BLaER1 (cell line): Measurements from ENCODE around the gene BRD7.

ENCODE experiments used
- H3K27ac ChIP-seq: shearing (Covaris generic); formaldehyde crosslinking; 2 replicates; pipeline ENCODE4 v1.8.1; 2022
- H3K27me3 ChIP-seq: shearing (Covaris generic); formaldehyde crosslinking; 2 replicates; pipeline ENCODE4 v1.8.1; 2022
- H3K36me3 ChIP-seq: shearing (Covaris generic); formaldehyde crosslinking; 2 replicates; pipeline ENCODE4 v1.8.1; 2022
- H3K4me1 ChIP-seq: shearing (Covaris generic); formaldehyde crosslinking; 2 replicates; pipeline ENCODE4 v1.8.1; 2022
- H3K4me2 ChIP-seq: shearing (Covaris generic); formaldehyde crosslinking; 2 replicates; pipeline ENCODE4 v1.8.1; 2022
- H3K4me3 ChIP-seq: shearing (Covaris generic); formaldehyde crosslinking; 2 replicates; pipeline ENCODE4 v1.8.1; 2022
- H3K9ac ChIP-seq: shearing (Covaris generic); formaldehyde crosslinking; 2 replicates; pipeline ENCODE4 v1.8.1; 2022
- H3K9me3 ChIP-seq: shearing (Covaris generic); formaldehyde crosslinking; 2 replicates; pipeline ENCODE4 v1.8.1; 2022
- H4K20me1 ChIP-seq: shearing (Covaris generic); formaldehyde crosslinking; 2 replicates; pipeline ENCODE4 v1.8.1; 2022
- Cebpa-rat ChIP-seq: shearing (Covaris generic); IDR thresholded peaks from 2 replicates; pipeline ENCODE4 v1.8.1; 2022

BRD7 gene

DNA sequence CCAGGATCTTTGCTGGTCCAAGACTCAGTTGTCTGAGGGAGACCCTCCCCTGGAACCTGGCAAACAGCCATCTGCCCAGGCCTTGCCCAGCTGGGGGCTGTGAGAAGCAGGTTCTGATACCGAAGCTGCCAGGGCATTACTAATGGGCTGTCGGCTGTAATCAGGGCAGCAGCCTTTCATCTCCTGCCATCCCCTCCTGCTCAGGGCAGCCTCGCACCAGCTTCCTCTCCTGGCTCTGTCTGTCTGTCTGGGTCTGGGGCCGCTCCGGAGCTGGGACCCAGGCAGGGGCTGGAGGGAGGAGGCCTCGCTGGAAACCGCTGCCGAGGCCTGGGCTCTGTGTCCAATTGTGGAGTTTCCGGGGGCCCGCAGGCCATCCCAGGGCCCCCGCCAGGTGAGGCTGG, 21.6 kb upstream of the BRD7 start:
- Histone ChIP-seq H3K4me1 (peaks cover 29% of the 10 kb centered on the region), H4K20me1 (no peaks in the 10 kb centered on the region), H3K9me3 (no peaks in the 10 kb centered on the region), H3K4me3 (no peak overlapping the region), H3K36me3 (no peaks in the 10 kb centered on the region), H3K27me3 (no peaks in the 10 kb centered on the region), H3K27ac (no peak overlapping the region), H3K9ac (no peak overlapping the region), H3K4me2 (no peak overlapping the region)
- no peak for TF ChIP-seq Cebpa-rat

DNA sequence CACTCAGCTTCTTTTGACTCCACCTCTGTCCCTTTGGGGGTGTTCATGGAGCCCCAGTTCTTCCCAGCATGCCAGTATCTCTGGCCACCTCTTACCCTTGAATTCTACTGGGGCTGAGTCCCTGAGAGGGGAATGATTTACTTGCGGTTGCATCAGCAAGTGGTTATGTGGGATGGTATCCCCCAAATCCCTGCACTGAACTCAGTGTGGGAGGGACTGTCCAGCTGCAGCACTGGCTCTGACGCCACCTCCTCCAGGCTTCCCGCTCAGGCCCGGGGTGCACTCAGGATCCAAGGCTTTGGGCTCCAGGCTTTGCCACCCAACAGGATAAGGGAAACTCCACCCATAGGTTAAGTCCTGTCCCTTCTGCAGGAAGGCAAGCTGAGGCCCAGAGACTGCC, 21.1 kb upstream of the BRD7 start:
- Histone ChIP-seq H3K4me3 (no peak overlapping the region), H3K9ac (no peak overlapping the region), H3K4me2 (no peak overlapping the region), H3K27me3 (no peaks in the 10 kb centered on the region), H3K36me3 (no peaks in the 10 kb centered on the region), H3K4me1 (peaks cover 33% of the 10 kb centered on the region), H3K9me3 (no peaks in the 10 kb centered on the region), H3K27ac (no peak overlapping the region), H4K20me1 (no peaks in the 10 kb centered on the region)
- no peak for TF ChIP-seq Cebpa-rat

DNA sequence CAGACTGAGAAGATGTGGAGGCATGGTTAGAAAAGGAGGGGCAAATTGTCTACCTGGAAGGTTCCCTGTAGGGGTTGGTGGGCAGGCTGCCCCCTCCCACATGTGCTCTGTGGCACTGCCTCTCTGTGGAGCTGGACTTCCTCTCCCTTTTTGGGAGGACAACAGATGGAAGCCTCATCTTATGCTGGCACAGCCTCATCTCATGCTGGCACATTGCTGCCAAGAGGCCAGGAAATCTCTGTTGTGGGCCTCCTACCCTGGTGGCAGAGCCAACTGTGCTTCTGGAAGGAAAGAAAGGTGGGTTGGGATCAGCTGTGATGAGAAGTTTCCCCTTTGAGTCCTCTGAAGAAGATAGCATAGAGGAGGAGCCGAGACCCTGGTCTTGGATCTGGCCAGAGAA, 19.7 kb upstream of the BRD7 start:
- peaks cover 31% of the 10 kb centered on the region for H3K4me1 ChIP-seq
- H3K9me3 ChIP-seq, result no peaks in the 10 kb centered on the region
- no peak overlapping the region for H3K4me2 ChIP-seq
- no peaks in the 10 kb centered on the region for H3K36me3 ChIP-seq
- H3K27me3 ChIP-seq, result no peaks in the 10 kb centered on the region
- H3K9ac ChIP-seq, result no peak overlapping the region
- no peak overlapping the region for H3K4me3 ChIP-seq
- H4K20me1 ChIP-seq, result no peaks in the 10 kb centered on the region
- H3K27ac ChIP-seq, result no peak overlapping the region
- TF ChIP-seq Cebpa-rat, result no peak

DNA sequence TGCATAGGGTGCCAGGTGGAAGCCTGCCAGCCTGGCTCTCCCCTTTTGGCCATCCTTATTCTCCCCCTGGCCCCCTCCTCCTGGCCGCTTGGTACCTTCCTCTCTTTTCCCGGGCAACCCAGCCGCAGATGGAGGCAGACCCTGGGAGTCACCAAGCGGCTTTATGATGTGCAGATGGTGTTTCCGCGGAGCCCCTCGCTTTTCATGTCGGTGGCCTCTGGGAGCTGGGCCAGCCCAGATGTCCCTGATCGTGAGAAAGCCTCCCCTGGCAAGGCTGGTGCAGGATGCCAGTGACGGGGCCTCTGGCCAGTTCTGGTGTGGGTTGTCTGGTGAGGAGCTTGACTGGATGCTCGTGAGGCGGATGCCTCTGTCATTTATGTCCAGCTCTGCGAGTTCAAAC, 18.0 kb upstream of the BRD7 start:
- Histone ChIP-seq H3K4me1 (peaks cover 21% of the 10 kb centered on the region), H3K4me3 (no peak overlapping the region), H3K4me2 (no peak overlapping the region), H4K20me1 (no peaks in the 10 kb centered on the region), H3K27me3 (no peaks in the 10 kb centered on the region), H3K36me3 (no peaks in the 10 kb centered on the region), H3K9ac (no peak overlapping the region), H3K27ac (no peak overlapping the region), H3K9me3 (no peaks in the 10 kb centered on the region)
- no peak for TF ChIP-seq Cebpa-rat

DNA sequence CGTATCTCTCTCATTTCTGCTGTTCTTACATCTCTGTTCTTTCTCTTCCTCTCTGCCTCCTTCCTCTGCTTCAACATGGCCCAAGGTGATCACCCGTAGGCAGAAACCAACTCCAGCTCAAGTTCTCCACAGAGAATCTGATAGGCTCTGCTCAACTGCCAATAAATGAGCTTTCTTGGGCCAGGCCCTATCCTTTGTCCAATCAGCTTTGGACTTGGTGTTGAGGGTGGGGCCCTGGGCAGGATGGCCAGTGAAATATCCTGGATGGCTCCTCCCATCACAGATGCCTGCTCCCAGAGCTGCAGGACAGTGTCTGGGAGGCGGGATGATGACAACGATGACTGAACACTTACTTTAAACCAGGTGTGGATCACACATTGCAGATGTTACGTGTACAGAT, 17.4 kb upstream of the BRD7 start:
- Histone ChIP-seq H3K4me2 (peak overlapping the region; percentile 60), H3K27ac (no peak overlapping the region), H3K27me3 (no peaks in the 10 kb centered on the region), H3K9me3 (no peaks in the 10 kb centered on the region), H3K4me1 (peaks cover 21% of the 10 kb centered on the region), H3K36me3 (no peaks in the 10 kb centered on the region), H4K20me1 (no peaks in the 10 kb centered on the region), H3K9ac (no peak overlapping the region), H3K4me3 (no peak overlapping the region)
- no peak for TF ChIP-seq Cebpa-rat

DNA sequence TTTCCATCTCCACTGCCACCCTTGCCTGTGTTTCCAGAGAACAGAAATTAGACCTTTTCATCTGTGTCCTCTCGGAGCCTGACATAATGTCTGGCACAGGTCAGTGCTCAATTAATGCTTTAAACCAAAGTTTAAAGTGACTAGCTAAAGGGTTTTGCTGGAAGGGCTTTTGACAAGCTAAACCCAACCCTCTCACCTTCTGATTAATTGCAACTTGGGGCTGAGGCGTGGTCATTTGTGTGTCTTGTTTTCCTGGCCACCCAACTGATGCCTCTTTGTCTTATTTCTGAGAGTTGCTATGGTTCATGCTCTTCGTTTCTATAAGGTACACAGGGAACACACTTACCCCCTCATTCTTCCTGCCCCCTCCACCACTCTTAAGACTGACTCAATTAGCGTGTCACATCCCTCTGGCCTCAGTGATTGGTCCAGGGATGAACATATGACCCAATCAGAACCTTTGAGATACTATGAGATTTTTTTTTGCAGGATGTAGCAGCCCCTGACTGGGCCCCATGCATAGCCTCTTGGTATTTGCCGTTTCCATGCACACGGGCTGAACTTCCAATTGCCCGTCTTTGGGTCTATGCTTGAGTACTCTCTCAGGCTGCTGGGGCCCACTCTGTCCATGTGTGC, 15.8 kb upstream of the BRD7 start:
- Histone ChIP-seq H3K27ac (no peak overlapping the region), H3K9me3 (no peaks in the 10 kb centered on the region), H3K4me3 (no peak overlapping the region), H3K36me3 (no peaks in the 10 kb centered on the region), H3K4me2 (0 out of 2 replicates have a peak overlapping the region, but pooled peaks have one; percentile 60), H3K9ac (no peak overlapping the region), H4K20me1 (no peaks in the 10 kb centered on the region), H3K4me1 (peaks cover 21% of the 10 kb centered on the region), H3K27me3 (no peaks in the 10 kb centered on the region)
- no peak for TF ChIP-seq Cebpa-rat

DNA sequence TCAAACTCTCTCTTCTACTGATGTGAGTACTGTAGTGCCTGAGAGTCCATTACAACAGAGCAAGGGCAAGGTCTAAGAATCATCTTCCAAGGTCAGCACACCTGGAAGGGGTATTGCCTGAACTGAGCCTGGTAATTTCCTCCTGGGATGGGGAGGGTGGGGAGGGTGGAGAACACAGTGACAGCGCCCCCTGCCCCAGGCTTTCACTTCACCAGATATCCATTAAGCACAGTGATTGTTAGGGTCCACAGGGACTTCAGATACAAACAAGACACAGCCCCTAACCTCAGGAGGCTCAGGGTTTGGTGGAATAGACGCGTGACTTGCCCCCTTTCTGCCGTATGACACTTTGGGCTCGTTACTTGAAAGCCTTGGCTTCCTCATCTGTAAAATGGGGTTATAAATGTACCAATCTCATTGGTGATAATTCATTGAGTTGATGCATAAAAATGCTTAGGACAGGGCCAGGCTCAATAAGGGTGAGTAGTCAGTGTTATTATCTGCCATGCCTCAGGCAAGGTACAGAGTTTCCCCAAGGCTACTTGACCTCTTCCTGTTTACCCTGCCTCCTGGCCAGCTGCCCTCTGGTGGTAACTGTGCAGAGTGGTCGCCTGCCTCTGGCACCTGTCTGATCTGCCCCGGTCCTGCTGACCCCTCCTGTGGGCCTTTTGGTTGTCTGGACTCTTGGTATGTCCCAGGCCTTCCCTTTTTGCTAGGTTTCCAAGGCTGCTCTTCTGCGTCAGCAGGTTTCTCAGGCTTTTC, 13.1 kb upstream of the BRD7 start:
- no peaks in the 10 kb centered on the region for H3K36me3 ChIP-seq
- H3K9ac ChIP-seq, result no peak overlapping the region
- no peak overlapping the region for H3K27ac ChIP-seq
- TF ChIP-seq Cebpa-rat, result no peak
- no peak overlapping the region for H3K4me2 ChIP-seq
- H3K27me3 ChIP-seq, result no peaks in the 10 kb centered on the region
- H3K4me1 ChIP-seq, result peaks cover 21% of the 10 kb centered on the region
- H3K4me3 ChIP-seq, result no peak overlapping the region
- no peaks in the 10 kb centered on the region for H3K9me3 ChIP-seq
- H4K20me1 ChIP-seq, result no peaks in the 10 kb centered on the region

DNA sequence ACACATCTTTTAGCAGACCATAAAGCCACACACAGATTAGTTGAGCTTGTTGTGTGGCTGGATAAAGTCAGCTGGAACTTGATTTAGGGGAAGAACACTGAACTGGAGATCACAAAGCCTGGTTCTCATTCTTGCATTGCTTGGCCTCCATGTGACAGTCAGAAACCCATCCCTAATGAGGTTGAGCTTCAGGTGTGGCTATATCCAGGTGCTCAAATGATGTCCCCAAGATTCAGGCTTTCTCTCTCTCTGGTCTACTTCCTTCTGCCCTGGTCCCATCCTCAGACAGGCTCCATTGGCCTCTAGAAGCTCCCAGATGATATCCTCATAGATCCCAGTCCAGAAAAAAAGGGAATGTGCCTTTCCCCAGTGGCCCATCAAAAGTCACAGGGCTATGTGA, 9.6 kb upstream of the BRD7 start:
- H3K9me3 ChIP-seq, result no peaks in the 10 kb centered on the region
- H3K4me3 ChIP-seq, result no peak overlapping the region
- no peaks in the 10 kb centered on the region for H4K20me1 ChIP-seq
- H3K27ac ChIP-seq, result no peak overlapping the region
- no peaks in the 10 kb centered on the region for H3K36me3 ChIP-seq
- no peaks in the 10 kb centered on the region for H3K27me3 ChIP-seq
- H3K9ac ChIP-seq, result no peak overlapping the region
- H3K4me1 ChIP-seq, result no peaks in the 10 kb centered on the region
- H3K4me2 ChIP-seq, result no peak overlapping the region
- no peak for TF ChIP-seq Cebpa-rat

DNA sequence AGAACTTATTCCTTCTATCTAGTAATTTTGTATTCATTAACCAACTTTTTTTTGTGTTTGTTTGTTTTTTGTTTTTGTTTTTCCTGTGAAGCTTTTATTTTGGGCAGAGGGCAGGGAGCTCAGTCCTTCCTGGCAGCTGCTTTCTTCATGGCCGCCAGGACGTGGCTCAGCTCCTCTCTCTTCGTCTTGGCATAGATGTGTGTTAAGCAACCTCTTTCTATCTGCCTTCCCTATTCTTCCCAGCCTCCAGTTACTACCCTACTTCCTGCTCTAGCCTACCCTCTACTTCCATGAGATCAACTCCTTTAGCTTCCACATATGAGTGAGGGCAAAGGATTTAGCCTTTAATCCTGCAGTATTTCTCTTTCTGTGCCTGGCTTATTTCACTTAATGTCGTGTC, 8.2 kb upstream of the BRD7 start:
- H3K27me3 ChIP-seq, result no peaks in the 10 kb centered on the region
- no peaks in the 10 kb centered on the region for H3K9me3 ChIP-seq
- no peak overlapping the region for H3K9ac ChIP-seq
- no peak for TF ChIP-seq Cebpa-rat
- no peaks in the 10 kb centered on the region for H4K20me1 ChIP-seq
- H3K4me1 ChIP-seq, result peaks cover 7% of the 10 kb centered on the region; the same call in 1 of the 2 replicates
- no peak overlapping the region for H3K4me2 ChIP-seq
- no peaks in the 10 kb centered on the region for H3K36me3 ChIP-seq
- H3K27ac ChIP-seq, result no peak overlapping the region
- H3K4me3 ChIP-seq, result no peak overlapping the region

DNA sequence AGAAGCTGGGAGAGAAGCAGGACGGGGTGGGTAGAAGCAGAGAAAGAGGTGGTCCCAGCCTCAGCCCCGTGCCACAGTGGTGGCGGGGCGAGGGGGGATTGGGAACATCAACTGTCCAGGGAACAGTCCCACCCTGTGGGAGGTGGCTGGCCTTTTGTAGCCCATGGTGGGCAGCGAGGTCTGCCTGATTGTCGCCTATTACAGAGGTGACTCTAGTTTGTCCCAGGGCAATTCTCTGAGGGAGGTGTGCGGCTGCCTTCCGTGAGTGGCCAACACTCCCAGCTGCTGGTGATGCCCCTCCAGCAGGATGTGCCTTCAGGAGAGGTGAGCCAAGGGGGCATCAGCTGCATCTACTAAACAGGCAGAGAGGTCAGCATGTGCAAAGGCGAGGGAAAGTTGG, 5.0 kb upstream of the BRD7 start:
- H3K27ac ChIP-seq, result no peak overlapping the region
- no peak overlapping the region for H3K4me3 ChIP-seq
- H3K4me1 ChIP-seq, result peaks cover 7% of the 10 kb centered on the region; the same call in 1 of the 2 replicates
- H3K27me3 ChIP-seq, result no peaks in the 10 kb centered on the region
- no peaks in the 10 kb centered on the region for H3K36me3 ChIP-seq
- no peak overlapping the region for H3K9ac ChIP-seq
- no peak for TF ChIP-seq Cebpa-rat
- no peaks in the 10 kb centered on the region for H4K20me1 ChIP-seq
- H3K4me2 ChIP-seq, result no peak overlapping the region
- no peaks in the 10 kb centered on the region for H3K9me3 ChIP-seq

DNA sequence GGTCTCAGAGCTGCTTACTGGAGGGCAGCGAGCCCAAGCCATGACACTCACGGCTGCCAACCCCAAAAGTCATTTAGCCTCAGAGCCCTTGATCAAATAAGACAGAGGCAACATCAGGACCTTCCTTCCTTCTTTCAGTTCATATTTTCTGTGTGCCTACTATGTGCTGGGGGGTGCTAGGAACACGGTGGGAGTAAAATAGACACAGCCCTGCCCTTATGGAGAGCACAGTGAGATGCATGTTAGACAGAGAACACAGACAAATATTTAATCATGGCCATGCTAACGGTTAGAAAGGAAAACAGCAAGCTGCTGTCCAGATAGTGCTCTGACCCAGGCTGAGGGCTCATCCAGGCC, 4.5 kb upstream of the BRD7 start:
- H3K4me2 ChIP-seq, result peak overlapping the region; percentile 19; the same call in 1 of the 2 replicates
- H3K9ac ChIP-seq, result no peak overlapping the region

More for the DNA sequence above, 4.5 kb upstream of the BRD7 start:
- H3K9me3 ChIP-seq, result no peaks in the 10 kb centered on the region
- no peak overlapping the region for H3K27ac ChIP-seq
- H3K36me3 ChIP-seq, result no peaks in the 10 kb centered on the region
- no peak overlapping the region for H3K4me3 ChIP-seq
- peaks cover 1% of the 10 kb centered on the region for H4K20me1 ChIP-seq
- H3K27me3 ChIP-seq, result no peaks in the 10 kb centered on the region
- TF ChIP-seq Cebpa-rat, result no peak
- peaks cover 7% of the 10 kb centered on the region; the same call in 1 of the 2 replicates for H3K4me1 ChIP-seq
